H9 (cell line): ENCODE results near the gene PDZK1IP1. TPM values are rescaled to one million over a fixed set of nuclear protein-coding genes. Genes with fewer than 3 reads are reported as not detected.

Experiments used
- DNase-seq: peaks from one replicate; pipeline ENCODE4 v3.0.0-alpha.2; 2017
- H2AFZ ChIP-seq: one replicate; pipeline ENCODE4 v1.6.1; 2013; ENCODE audit warnings: mild to moderate bottlenecking, low read length, control low read depth, moderate library complexity
- H2AK5ac ChIP-seq: 2 replicates; pipeline ENCODE4 v1.6.1; 2013; ENCODE audit warnings: low read length, control low read depth, mixed read lengths; ENCODE audit not compliant: insufficient read length
- H2BK120ac ChIP-seq: one replicate; pipeline ENCODE4 v1.6.1; 2013; ENCODE audit warnings: low read depth, mild to moderate bottlenecking, low read length, control low read depth, inconsistent platforms; ENCODE audit not compliant: poor library complexity, severe bottlenecking
- H2BK12ac ChIP-seq: 2 replicates; pipeline ENCODE4 v1.6.1; 2013; ENCODE audit warnings: low read length, control low read depth, mixed read lengths, low read depth; ENCODE audit not compliant: insufficient read length
- H2BK15ac ChIP-seq: 2 replicates; pipeline ENCODE4 v1.6.1; 2013; ENCODE audit warnings: low read depth, low read length, control low read depth
- H2BK20ac ChIP-seq: one replicate; pipeline ENCODE4 v1.6.1; 2013; ENCODE audit warnings: low read depth, mild to moderate bottlenecking, low read length, control low read depth, inconsistent platforms; ENCODE audit not compliant: poor library complexity, severe bottlenecking
- H2BK5ac ChIP-seq: 2 replicates; pipeline ENCODE4 v1.6.1; 2013; ENCODE audit warnings: low read length, control low read depth, mixed read lengths; ENCODE audit not compliant: insufficient read length
- H3K14ac ChIP-seq: 2 replicates; pipeline ENCODE4 v1.6.1; 2013; ENCODE audit warnings: low read length, control low read depth; ENCODE audit not compliant: insufficient read depth
- H3K18ac ChIP-seq: 2 replicates; pipeline ENCODE4 v1.6.1; 2013; ENCODE audit warnings: low read depth, mild to moderate bottlenecking, mixed read lengths, low read length, control low read depth; ENCODE audit not compliant: insufficient read length
- H3K23ac ChIP-seq: 2 replicates; pipeline ENCODE4 v1.6.1; 2013; ENCODE audit warnings: low read length, control low read depth, mixed read lengths, low read depth; ENCODE audit not compliant: insufficient read length
- H3K23me2 ChIP-seq: 2 replicates; pipeline ENCODE4 v1.6.1; 2013; ENCODE audit warnings: low read depth, mild to moderate bottlenecking, mixed read lengths, low read length, control low read depth; ENCODE audit not compliant: insufficient read length, poor library complexity, severe bottlenecking
- H3K27ac ChIP-seq: 2 replicates; pipeline ENCODE4 v1.5.1; 2013; ENCODE audit warnings: low read length, control low read depth, mixed read lengths, low read depth; ENCODE audit not compliant: insufficient read length
- H3K27me3 ChIP-seq: 2 replicates; pipeline ENCODE4 v1.6.1; 2013; ENCODE audit warnings: low read length, control low read depth, inconsistent platforms; ENCODE audit not compliant: insufficient read depth
- H3K4ac ChIP-seq: 2 replicates; pipeline ENCODE4 v1.6.1; 2013; ENCODE audit warnings: low read depth, mild to moderate bottlenecking, control low read depth, inconsistent platforms, low read length, moderate library complexity
- H3K4me1 ChIP-seq: 2 replicates; pipeline ENCODE4 v1.6.1; 2013; ENCODE audit warnings: low read length, control low read depth, inconsistent platforms; ENCODE audit not compliant: insufficient read depth
- H3K4me2 ChIP-seq: 2 replicates; pipeline ENCODE4 v1.6.1; 2013; ENCODE audit warnings: low read length, control low read depth, mixed read lengths; ENCODE audit not compliant: insufficient read length, insufficient read depth
- H3K56ac ChIP-seq: 2 replicates; pipeline ENCODE4 v1.6.1; 2013; ENCODE audit warnings: low read depth, mild to moderate bottlenecking, mixed read lengths, low read length, control low read depth; ENCODE audit not compliant: insufficient read length
- H3K79me1 ChIP-seq: 2 replicates; pipeline ENCODE4 v1.6.1; 2013; ENCODE audit warnings: low read depth, mild to moderate bottlenecking, moderate library complexity, low read length, control low read depth, inconsistent platforms; ENCODE audit not compliant: insufficient read depth, poor library complexity, severe bottlenecking
- H3K79me2 ChIP-seq: 2 replicates; pipeline ENCODE4 v1.6.1; 2013; ENCODE audit warnings: low read length, control low read depth, inconsistent platforms; ENCODE audit not compliant: insufficient read depth
- H3K9ac ChIP-seq: 2 replicates; pipeline ENCODE4 v1.6.1; 2013; ENCODE audit warnings: low read length, control low read depth, mixed read lengths; ENCODE audit not compliant: insufficient read length; ENCODE audit errors: extremely low read depth
- H3K9me3 ChIP-seq: one replicate; pipeline ENCODE4 v1.6.1; 2013; ENCODE audit warnings: low read depth, low read length, inconsistent platforms; ENCODE audit not compliant: control insufficient read depth
- H3T11ph ChIP-seq: one replicate; pipeline ENCODE4 v1.6.1; 2013; ENCODE audit warnings: mild to moderate bottlenecking, low read length, control low read depth, inconsistent platforms
- H4K20me1 ChIP-seq: one replicate; pipeline ENCODE4 v1.6.1; 2013; ENCODE audit not compliant: control insufficient read depth, insufficient read length, insufficient read depth
- H4K5ac ChIP-seq: 2 replicates; pipeline ENCODE4 v1.6.1; 2013; ENCODE audit warnings: low read depth, mild to moderate bottlenecking, mixed read lengths, low read length, control low read depth; ENCODE audit not compliant: insufficient read length
- H4K8ac ChIP-seq: replicated peaks from 2 replicates; pipeline ENCODE4 v1.6.1; 2013; ENCODE audit warnings: low read length, control low read depth, mixed read lengths, low read depth; ENCODE audit not compliant: insufficient read length
- H4K91ac ChIP-seq: 2 replicates; pipeline ENCODE4 v1.6.1; 2013; ENCODE audit warnings: low read depth, mild to moderate bottlenecking, moderate library complexity, mixed read lengths, low read length, control low read depth; ENCODE audit not compliant: insufficient read length
- H3K27ac Mint-ChIP-seq, 3 experiments: 2 replicates in 2 of 3; 3 replicates in 1 of 3; pipeline ENCODE4 v1.8.0; 2020 to 2021; ENCODE audit warnings: mixed read lengths in 3 of 3, mild to moderate bottlenecking in 1 of 3, moderate library complexity in 1 of 3
- H3K27me3 Mint-ChIP-seq: 2 replicates; pipeline ENCODE4 v1.8.0; 2021; ENCODE audit warnings: low read depth, mild to moderate bottlenecking, moderate library complexity, mixed read lengths
- H3K36me3 Mint-ChIP-seq, 3 experiments: 2 replicates in 2 of 3; 3 replicates in 1 of 3; pipeline ENCODE4 v1.8.0; 2020 to 2021; ENCODE audit warnings: low read depth in 3 of 3, mixed read lengths in 3 of 3; ENCODE audit not compliant: insufficient read depth in 1 of 3
- H3K4me1 Mint-ChIP-seq, 2 experiments: 2 replicates each; pipeline ENCODE4 v1.8.0; 2020; ENCODE audit warnings: mixed read lengths in 2 of 2
- H3K4me3 Mint-ChIP-seq, 2 experiments: 2 replicates in 1 of 2; 3 replicates in 1 of 2; pipeline ENCODE4 v1.8.0; 2020 to 2021; ENCODE audit warnings: mild to moderate bottlenecking in 2 of 2, mixed read lengths in 2 of 2, moderate library complexity in 1 of 2
- H3K9me3 Mint-ChIP-seq, 2 experiments: 2 replicates in 1 of 2; 3 replicates in 1 of 2; pipeline ENCODE4 v1.8.0; 2020; ENCODE audit warnings: mild to moderate bottlenecking in 2 of 2, mixed read lengths in 2 of 2, moderate library complexity in 1 of 2
- CTCF ChIP-seq: fragments of 200-600 bp; sonication (generic); conservative IDR thresholded peaks from 3 replicates; pipeline ENCODE4 v1.8.0; 2021; ENCODE audit warnings: antibody characterized with exemption, mild to moderate bottlenecking
- WGBS: extraction: QIAGEN DNeasy Blood & Tissue Kit; methylation state at CpG from one replicate; pipeline ENCODE4 v1.1.7; 2013; ENCODE audit warnings: missing lambda C conversion rate, low lambda C conversion rate, mixed read lengths; ENCODE audit not compliant: insufficient read length; ENCODE audit errors: extremely low coverage; 5-methylcytosine and 5-hydroxymethylcytosine counted together
- total RNA-seq: library from RNA; stranded (reverse); gene quantifications from 2 replicates; pipeline ENCODE4 v1.2.1, GENCODE V29; 2021

The PDZK1IP1 gene
- total RNA-seq, 1 experiment from 2014 or later = not detected

GRCh38 chr1:47179017-47179987 lies 10.5 kb downstream of the PDZK1IP1 start:
- H3K9me3 ChIP-seq = no peaks in the 10 kb centered on the region
- Mint-ChIP-seq H3K4me3 (peak overlapping the region; percentile 68 to 86), H3K27ac (peak overlapping the region in 2 of 3 experiments; percentile 89 to 92; a peak in 4 of 7 replicates), H3K27me3 (peaks cover 55% of the 10 kb centered on the region), H3K36me3 (no peaks in the 10 kb centered on the region), H3K9me3 (peaks cover 0 to 3% of the 10 kb centered on the region in 2 experiments; a peak in 1 of 5 replicates), H3K4me1 (peaks cover 20% of the 10 kb centered on the region in 2 experiments)
- H3K4me1 ChIP-seq = peaks cover 2% of the 10 kb centered on the region; the same call in 1 of the 2 replicates
- H2AK5ac ChIP-seq = no peak overlapping the region
- H4K5ac ChIP-seq = peak overlapping the region; percentile 80
- H3K56ac ChIP-seq = no peak overlapping the region
- H2AFZ ChIP-seq = no peak overlapping the region
- H2BK15ac ChIP-seq = no peak overlapping the region
- peak; percentile 96 for DNase-seq
- H3K27ac ChIP-seq = no peak overlapping the region
- no peak overlapping the region for H2BK12ac ChIP-seq
- no peaks in the 10 kb centered on the region for H3K79me2 ChIP-seq
- peak overlapping the region; percentile 70; the same call in 1 of the 2 replicates for H3K14ac ChIP-seq
- TF ChIP-seq CTCF = peak; percentile 91
- peaks cover 8% of the 10 kb centered on the region for H3K23me2 ChIP-seq
- H3K79me1 ChIP-seq = no peaks in the 10 kb centered on the region
- H2BK5ac ChIP-seq = no peak overlapping the region
- H3K4ac ChIP-seq = no peak overlapping the region
- H3K4me2 ChIP-seq = peak overlapping the region; percentile 55
- no CpG with 5 or more reads among the region's 30 CpGs for WGBS
- H3K23ac ChIP-seq = no peak overlapping the region
- H3K18ac ChIP-seq = peak overlapping the region; percentile 85
- H4K20me1 ChIP-seq = no peaks in the 10 kb centered on the region
- no peak overlapping the region for H2BK120ac ChIP-seq
- no peak overlapping the region for H3T11ph ChIP-seq
- H4K91ac ChIP-seq = no peak overlapping the region
- H2BK20ac ChIP-seq = no peak overlapping the region
- peak overlapping the region; percentile 79 for H4K8ac ChIP-seq
- peak overlapping the region; percentile 50 for H3K9ac ChIP-seq
- peaks cover 4% of the 10 kb centered on the region; the same call in 1 of the 2 replicates for H3K27me3 ChIP-seq
